Endothelial cell of umbilical vein (primary cell): ENCODE data around the gene SLC45A2. TPM values are rescaled to one million over a fixed set of nuclear protein-coding genes. Genes with fewer than 3 reads are reported as not detected.

Experiments used
- BruUV-seq: library from RNA; stranded (reverse); fragments of 400-500 nt; replicated peaks from 2 replicates; lab custom pipeline; 2021; lab: Mats Ljungman, UMichigan
- CTCF ChIA-PET: fragments of 300-600, 350-600 bp; sonication (Branson Sonifier 250); formaldehyde crosslinking; loops from one replicate; lab custom pipeline; 2021; ENCODE audit warnings: antibody characterized with exemption, inconsistent platforms; lab: Charles Lee
- POLR2A ChIA-PET: fragments of 300-600, 350-600 bp; sonication (Branson Sonifier 250); formaldehyde crosslinking; loops from one replicate; lab custom pipeline; 2021; ENCODE audit warnings: antibody characterized with exemption, inconsistent platforms; lab: Charles Lee
- DNase-seq: peaks from one replicate; pipeline ENCODE4 v3.0.0-alpha.2; 2011; ENCODE audit warnings: low read depth, low spot score
- FAIRE-seq: peaks from 2 replicates; lab custom pipeline; 2011; peaks lifted over from hg19 to GRCh38; lab: Jason Lieb, UNC
- H2AFZ ChIP-seq: 2 replicates; pipeline ENCODE4 v1.6.0; 2012; ENCODE audit warnings: low read depth, low read length, control low read depth, inconsistent platforms
- H3K27ac ChIP-seq: 2 replicates; pipeline ENCODE4 v1.5.1; 2011; ENCODE audit warnings: low read depth, mild to moderate bottlenecking, control low read depth, low read length, moderate library complexity; ENCODE audit not compliant: insufficient read depth
- H3K27me3 ChIP-seq, 2 experiments: 2 replicates each; pipeline versions ENCODE4 v1.6.0 to v1.6.1; 2011; ENCODE audit warnings: low read length in 2 of 2, mixed read lengths in 1 of 2; ENCODE audit not compliant: control insufficient read depth in 2 of 2, insufficient read depth in 2 of 2
- H3K36me3 ChIP-seq, 2 experiments: 2 replicates in 1 of 2; 3 replicates in 1 of 2; pipeline ENCODE4 v1.5.1; 2011; ENCODE audit warnings: low read length in 2 of 2, mild to moderate bottlenecking in 1 of 2, moderate library complexity in 1 of 2; ENCODE audit not compliant: control insufficient read depth in 2 of 2, insufficient read depth in 2 of 2; ENCODE audit errors: extremely low read depth in 1 of 2
- H3K4me1 ChIP-seq: 3 replicates; pipeline ENCODE4 v1.5.1; 2011; ENCODE audit warnings: mild to moderate bottlenecking, low read length; ENCODE audit not compliant: control insufficient read depth, insufficient read depth; ENCODE audit errors: extremely low read depth
- H3K4me2 ChIP-seq: 2 replicates; pipeline ENCODE4 v1.6.1; 2011; ENCODE audit warnings: low read length, control low read depth, mixed read lengths; ENCODE audit not compliant: insufficient read depth
- H3K4me3 ChIP-seq, 3 experiments: fragments of 200-600 bp in 1 of 3; sonication (generic), shearing (Covaris generic) in 1 of 3; replicated peaks in 1 of 3; 2 replicates each; pipeline ENCODE4 v1.5.1; 2011 to 2016; ENCODE audit warnings: control low read depth in 3 of 3, low read length in 3 of 3, mild to moderate bottlenecking in 2 of 3, inconsistent platforms in 1 of 3, low read depth in 1 of 3, moderate library complexity in 1 of 3; ENCODE audit not compliant: insufficient read depth in 1 of 3
- H3K79me2 ChIP-seq: 2 replicates; pipeline ENCODE4 v1.6.0; 2012; ENCODE audit warnings: low read length, inconsistent platforms; ENCODE audit not compliant: control insufficient read depth, insufficient read depth
- H3K9ac ChIP-seq: replicated peaks from 2 replicates; pipeline ENCODE3; 2011; ENCODE audit warnings: low read length, control low read depth; ENCODE audit not compliant: insufficient read depth; ENCODE audit errors: extremely low read depth
- H3K9me1 ChIP-seq: replicated peaks from 3 replicates; pipeline ENCODE4 v1.6.0; 2011; ENCODE audit warnings: mild to moderate bottlenecking, low read length; ENCODE audit not compliant: control insufficient read depth, insufficient read depth; ENCODE audit errors: extremely low read depth
- H3K9me3 ChIP-seq: replicated peaks from 2 replicates; pipeline ENCODE4 v1.5.1; 2012; ENCODE audit warnings: low read length, inconsistent platforms; ENCODE audit not compliant: control insufficient read depth, insufficient read depth
- H4K20me1 ChIP-seq: replicated peaks from 2 replicates; pipeline ENCODE3; 2011; ENCODE audit warnings: mild to moderate bottlenecking, low read length; ENCODE audit not compliant: control insufficient read depth, insufficient read depth; ENCODE audit errors: extremely low read depth
- EZH2 ChIP-seq: IDR thresholded peaks from 2 replicates; pipeline ENCODE4 v1.6.1; 2012; ENCODE audit warnings: borderline replicate concordance, low read depth, mild to moderate bottlenecking, moderate library complexity, low read length, inconsistent platforms; ENCODE audit not compliant: severe bottlenecking
- FOS ChIP-seq: IDR thresholded peaks from 2 replicates; pipeline ENCODE4 v1.6.1; 2011; ENCODE audit warnings: mild to moderate bottlenecking, low read length, moderate library complexity, borderline replicate concordance; ENCODE audit not compliant: insufficient read depth
- GATA2 ChIP-seq: IDR thresholded peaks from 2 replicates; pipeline ENCODE4 v1.7.0; 2011; ENCODE audit warnings: low read depth, mild to moderate bottlenecking, moderate library complexity, mixed read lengths, low read length; ENCODE audit not compliant: insufficient read length, insufficient read depth
- JUN ChIP-seq: IDR thresholded peaks from 2 replicates; pipeline ENCODE4 v1.6.1; 2011; ENCODE audit warnings: borderline replicate concordance, low read depth; ENCODE audit not compliant: insufficient read length, insufficient read depth
- MYC ChIP-seq: IDR thresholded peaks from one replicate; pipeline ENCODE4 v1.6.1; 2011; ENCODE audit warnings: mild to moderate bottlenecking, low read depth, low read length
- POLR2A ChIP-seq: IDR thresholded peaks from 2 replicates; pipeline ENCODE4 v1.6.1; 2012; ENCODE audit warnings: low read depth, mild to moderate bottlenecking, control low read depth, low read length
- POLR2AphosphoS5 ChIP-seq: IDR thresholded peaks from 2 replicates; pipeline ENCODE4 v1.6.1; 2012; ENCODE audit warnings: low read depth, mild to moderate bottlenecking, control low read depth, low read length, moderate library complexity; ENCODE audit not compliant: insufficient read depth
- dilution Hi-C: fragments of 300-500 bp; cut with MboI; formaldehyde crosslinking; loops from one replicate; pipeline ENCODE4 v1.15.0; 2019; ENCODE audit warnings: low sequenced_read_pairs; ENCODE audit not compliant: extremely low pct_ligation_motif_present
- intact Hi-C: fragments of 100-400 bp; cut with micrococcal nuclease; formaldehyde crosslinking; loops from one replicate; pipeline ENCODE4 v1.10.0; 2022
- polyA plus RNA-seq, 4 experiments: library from polyadenylated mRNA; depleted of rRNA in 3 of 4; stranded (reverse) in 3 of 4; unstranded in 1 of 4; fragments of >200 nt; gene quantifications; 2 replicates each; pipeline versions ENCODE4 v1.2.1 to v1.2.3, GENCODE V29; 2011 to 2012; ENCODE audit warnings: missing spikeins in 1 of 4
- total RNA-seq: library from RNA; stranded (reverse); gene quantifications from 2 replicates; pipeline ENCODE4 v1.2.3, GENCODE V29; 2021
- TF ChIP-seq, protein P1 (sequence below): IDR thresholded peaks from 2 replicates; pipeline ENCODE4 v1.6.1; 2011; ENCODE audit not compliant: insufficient read depth, insufficient read length
- TF ChIP-seq, protein P2 (sequence below), 2 donors: IDR thresholded peaks; 1 replicate in 1 of 2; 2 replicates in 1 of 2; pipeline ENCODE4 v1.5.1; 2011; ENCODE audit warnings: low read length in 2 of 2, mild to moderate bottlenecking in 2 of 2, moderate library complexity in 2 of 2, control low read depth in 1 of 2, inconsistent platforms in 1 of 2, low read depth in 1 of 2; ENCODE audit not compliant: insufficient read depth in 1 of 2; ENCODE audit errors: extremely low read depth in 1 of 2

The SLC45A2 gene
- total and polyA plus RNA-seq, 2 donors (not counting 3 experiments of a cell fraction or from before 2014, with no cell fraction given): not detected

DNA sequence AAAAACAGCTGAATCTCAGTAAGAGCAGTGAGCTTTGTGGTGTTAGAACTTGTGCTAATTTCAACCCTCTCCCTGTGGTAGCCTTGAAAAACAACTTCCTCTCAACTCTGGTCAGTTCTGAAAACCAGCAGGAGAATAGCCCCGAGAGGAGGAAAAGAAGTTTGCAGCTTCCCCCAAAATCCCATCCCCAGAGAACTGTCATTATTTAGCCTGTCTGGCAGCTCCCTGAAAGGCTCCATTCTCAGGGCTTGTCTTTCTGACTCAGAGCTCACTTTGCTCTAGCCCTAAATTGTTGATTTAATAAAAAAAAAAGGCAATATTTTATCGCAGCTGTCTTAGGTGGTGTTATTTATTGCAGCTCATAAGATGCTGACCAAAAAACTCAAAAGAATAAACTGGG, 11.4 kb upstream of the SLC45A2 start:
- dilution Hi-C loops (no loop called here), intact Hi-C loops (no loop called here)
- Histone ChIP-seq H4K20me1 (no peaks in the 10 kb centered on the region), H2AFZ (no peak overlapping the region), H3K9me1 (no peaks in the 10 kb centered on the region), H3K27me3 (no peaks in the 10 kb centered on the region), H3K4me2 (no peak overlapping the region), H3K27ac (no peak overlapping the region), H3K79me2 (no peaks in the 10 kb centered on the region), H3K9ac (no peak overlapping the region), H3K4me1 (no peaks in the 10 kb centered on the region), H3K4me3 (no peak overlapping the region), H3K9me3 (no peaks in the 10 kb centered on the region), H3K36me3 (peaks cover 0 to 2% of the 10 kb centered on the region in 2 experiments)
- POLR2A ChIA-PET: no interaction called here
- DNase-seq: no peak
- TF ChIP-seq FOS: no peak
- TF ChIP-seq POLR2AphosphoS5: no peak
- TF ChIP-seq, protein P1, sequence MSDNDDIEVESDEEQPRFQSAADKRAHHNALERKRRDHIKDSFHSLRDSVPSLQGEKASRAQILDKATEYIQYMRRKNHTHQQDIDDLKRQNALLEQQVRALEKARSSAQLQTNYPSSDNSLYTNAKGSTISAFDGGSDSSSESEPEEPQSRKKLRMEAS: no peak
- no peak for TF ChIP-seq POLR2A
- no peak for TF ChIP-seq JUN
- TF ChIP-seq EZH2: no peak
- TF ChIP-seq GATA2: no peak
- TF ChIP-seq MYC: no peak
- TF ChIP-seq, protein P2, sequence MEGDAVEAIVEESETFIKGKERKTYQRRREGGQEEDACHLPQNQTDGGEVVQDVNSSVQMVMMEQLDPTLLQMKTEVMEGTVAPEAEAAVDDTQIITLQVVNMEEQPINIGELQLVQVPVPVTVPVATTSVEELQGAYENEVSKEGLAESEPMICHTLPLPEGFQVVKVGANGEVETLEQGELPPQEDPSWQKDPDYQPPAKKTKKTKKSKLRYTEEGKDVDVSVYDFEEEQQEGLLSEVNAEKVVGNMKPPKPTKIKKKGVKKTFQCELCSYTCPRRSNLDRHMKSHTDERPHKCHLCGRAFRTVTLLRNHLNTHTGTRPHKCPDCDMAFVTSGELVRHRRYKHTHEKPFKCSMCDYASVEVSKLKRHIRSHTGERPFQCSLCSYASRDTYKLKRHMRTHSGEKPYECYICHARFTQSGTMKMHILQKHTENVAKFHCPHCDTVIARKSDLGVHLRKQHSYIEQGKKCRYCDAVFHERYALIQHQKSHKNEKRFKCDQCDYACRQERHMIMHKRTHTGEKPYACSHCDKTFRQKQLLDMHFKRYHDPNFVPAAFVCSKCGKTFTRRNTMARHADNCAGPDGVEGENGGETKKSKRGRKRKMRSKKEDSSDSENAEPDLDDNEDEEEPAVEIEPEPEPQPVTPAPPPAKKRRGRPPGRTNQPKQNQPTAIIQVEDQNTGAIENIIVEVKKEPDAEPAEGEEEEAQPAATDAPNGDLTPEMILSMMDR (IDR thresholded peaks at IDR 0.05; ENCODE audit: extremely low read depth in 1 of 2, insufficient read depth in 1 of 2, low read depth in 1 of 2, low read length in 2 of 2): no peak
- no peak for FAIRE-seq
- BruUV-seq: no TSS peak
- CTCF ChIA-PET: interaction anchor here (0.6 to 0.9 kb wide), 4 partner anchors 49 to 560 kb away, joined by 3 read pairs; no protein-coding TSS in a partner anchor
